Adrenal gland (tissue), 12 donors: Measurements from ENCODE around the gene ENDOU. TPM values are rescaled to one million over a fixed set of nuclear protein-coding genes. Genes with fewer than 3 reads are reported as not detected.
A peak's percentile ranks its signal among the peaks of the same experiment; 100 is the strongest.

Experiments used
- DNase-seq, 7 donors: peaks; one replicate each; pipeline ENCODE4 v3.0.0-alpha.2; 2019 to 2020
- H3K27ac ChIP-seq, 5 donors: fragments of 200-600 bp; sonication (generic) in 4 of 5; 1 replicate in 3 of 5; 2 replicates in 2 of 5; pipeline versions ENCODE4 v1.5.1 to v1.8.0; 2016 to 2020; ENCODE audit warnings: mild to moderate bottlenecking in 1 of 5
- H3K27me3 ChIP-seq: fragments of 200-600 bp; 2 replicates; pipeline ENCODE4 v1.8.0; 2021
- H3K36me3 ChIP-seq, 2 donors: fragments of 200-600 bp; replicated peaks in 1 of 2; 1 replicate in 1 of 2; 2 replicates in 1 of 2; pipeline versions ENCODE4 v1.5.1 to v1.8.0; 2018 to 2022
- H3K4me1 ChIP-seq, 2 donors: fragments of 200-600 bp; replicated peaks in 1 of 2; 1 replicate in 1 of 2; 2 replicates in 1 of 2; pipeline versions ENCODE4 v1.5.1 to v1.8.0; 2018 to 2021
- H3K4me3 ChIP-seq, 4 donors: fragments of 200-600 bp; sonication (generic) in 3 of 4; one replicate each; pipeline ENCODE4 v1.5.1; 2016 to 2018
- H3K9me3 ChIP-seq, 3 donors: fragments of 200-600 bp; sonication (generic) in 1 of 3; replicated peaks in 1 of 3; 1 replicate in 2 of 3; 2 replicates in 1 of 3; pipeline versions ENCODE4 v1.5.1 to v1.8.0; 2016 to 2021
- POLR2A ChIP-seq, 2 donors: fragments of 450-650 bp; IDR thresholded peaks; one replicate each; pipeline ENCODE4 v1.6.1; 2017; ENCODE audit warnings: antibody characterized with exemption in 2 of 2, mild to moderate bottlenecking in 2 of 2, moderate library complexity in 1 of 2
- WGBS, 4 donors: extraction: QIAGEN DNeasy Blood & Tissue Kit in 2 of 4; methylation state at CpG; one replicate each; pipeline versions ENCODE4 v1.1.5 to v1.1.7; 2013 to 2017; 5-methylcytosine and 5-hydroxymethylcytosine counted together
- intact Hi-C, 2 donors: fragments of 100-400 bp; cut with DNase I; formaldehyde crosslinking; loops; one replicate each; pipeline versions ENCODE4 v1.14.1 to v1.15.0; 2022 to 2023
- polyA plus RNA-seq, 3 donors: library from polyadenylated mRNA; stranded (reverse); fragments of 200-250 nt in 2 of 3; fragments of 350-450 nt in 1 of 3; fragmentation: Illumina TruSeq in 1 of 3; extraction: RNeasy Lipid Tissue Mini Kit (QIAGEN cat#74804) in 1 of 3; gene quantifications; one replicate each; pipeline ENCODE4 v1.2.3, GENCODE V29; 2013 to 2014
- total RNA-seq, 9 donors: library from RNA; depleted of rRNA in 4 of 9; stranded (reverse); fragments of >200 nt in 4 of 9; fragments of 120-200 nt in 1 of 9; fragmentation: NEBNext Ultra II Directional in 1 of 9; extraction: Animal tissue kit (Norgen Biotek cat#: 25700) in 1 of 9; gene quantifications; one replicate each; pipeline versions ENCODE4 v1.1.0 to v1.2.4, GENCODE V29; 2013 to 2023
- TF ChIP-seq, protein P1 (sequence below), 6 experiments: fragments of 450-650 bp in 4 of 6; fragments of 200-600 bp in 2 of 6; sonication (generic) in 1 of 6; IDR thresholded peaks; 1 replicate in 5 of 6; 2 replicates in 1 of 6; pipeline versions ENCODE4 v1.5.1 to v1.8.0; 2016 to 2021; ENCODE audit warnings: antibody characterized with exemption in 6 of 6, mild to moderate bottlenecking in 2 of 6, moderate library complexity in 1 of 6
- donor health status: healthy with polysubstance abuse.
- donor health status: Bipolar disorder and iron deficiency.
- donor health status: DM: yes; HTN: yes; CAD: no.
- donor health status: DM: no; HTN: no; CAD: no.
- donor health status: DM: no; HTN: no; CAD: no.
- donor health status: DM: yes; HTN: yes; CAD: no.

ENDOU gene
- total and polyA plus RNA-seq, 12 donors = 0.11 to 2.6 (median 0.19) TPM; not detected in 3

DNA sequence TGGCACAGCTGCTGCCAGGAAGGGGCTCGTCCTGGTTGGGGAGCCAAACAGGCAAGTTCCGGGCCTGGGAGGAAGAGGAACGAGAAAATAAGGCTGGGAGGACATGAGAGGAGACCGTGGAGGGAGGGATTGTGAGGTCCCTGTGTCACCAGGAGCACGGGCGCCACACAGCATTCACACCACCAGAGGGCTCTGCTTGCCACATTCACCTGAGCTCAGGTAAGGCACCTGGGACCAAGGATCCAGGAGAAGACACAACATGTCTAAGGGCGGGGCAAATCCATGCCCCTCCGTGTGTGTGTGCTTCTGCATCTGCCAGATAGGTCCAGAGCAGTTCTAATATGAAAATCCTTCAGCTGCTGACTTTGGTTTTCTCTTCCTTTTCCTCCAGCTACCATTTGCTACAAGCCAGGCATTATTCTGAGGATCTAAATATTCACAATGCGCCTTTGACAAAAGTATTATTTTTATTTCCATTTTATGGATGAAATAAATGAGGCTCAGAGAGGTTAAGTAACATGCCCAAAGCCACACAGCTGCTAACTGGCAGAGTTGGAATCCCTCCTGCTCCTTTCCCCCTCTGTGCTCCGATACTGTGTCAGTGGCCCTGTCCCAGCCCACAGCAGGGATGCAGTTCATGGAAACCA, 18.8 kb upstream of the ENDOU start:
- Histone ChIP-seq H3K4me3 (no peak overlapping the region), H3K9me3 (no peaks in the 10 kb centered on the region), H3K27ac (no peak overlapping the region), H3K36me3 (no peaks in the 10 kb centered on the region), H3K4me1 (peaks cover 0 to 13% of the 10 kb centered on the region in 2 donors), H3K27me3 (no peaks in the 10 kb centered on the region)
- DNase-seq = peak in 3 of 7 donors; percentile 30 to 54 (median 41)
- intact Hi-C loops = loop anchor here in 1 of 2 donors (5.0 to 10.0 kb wide), 2 partner anchors 33 to 201 kb away; no protein-coding TSS in a partner anchor
- WGBS, 4 donors = 43 to 58% (median 47%) methylated on average over 10 of the region's 10 CpGs
- no peak for TF ChIP-seq POLR2A (IDR thresholded peaks at IDR 0.05)
- TF ChIP-seq, protein P1, sequence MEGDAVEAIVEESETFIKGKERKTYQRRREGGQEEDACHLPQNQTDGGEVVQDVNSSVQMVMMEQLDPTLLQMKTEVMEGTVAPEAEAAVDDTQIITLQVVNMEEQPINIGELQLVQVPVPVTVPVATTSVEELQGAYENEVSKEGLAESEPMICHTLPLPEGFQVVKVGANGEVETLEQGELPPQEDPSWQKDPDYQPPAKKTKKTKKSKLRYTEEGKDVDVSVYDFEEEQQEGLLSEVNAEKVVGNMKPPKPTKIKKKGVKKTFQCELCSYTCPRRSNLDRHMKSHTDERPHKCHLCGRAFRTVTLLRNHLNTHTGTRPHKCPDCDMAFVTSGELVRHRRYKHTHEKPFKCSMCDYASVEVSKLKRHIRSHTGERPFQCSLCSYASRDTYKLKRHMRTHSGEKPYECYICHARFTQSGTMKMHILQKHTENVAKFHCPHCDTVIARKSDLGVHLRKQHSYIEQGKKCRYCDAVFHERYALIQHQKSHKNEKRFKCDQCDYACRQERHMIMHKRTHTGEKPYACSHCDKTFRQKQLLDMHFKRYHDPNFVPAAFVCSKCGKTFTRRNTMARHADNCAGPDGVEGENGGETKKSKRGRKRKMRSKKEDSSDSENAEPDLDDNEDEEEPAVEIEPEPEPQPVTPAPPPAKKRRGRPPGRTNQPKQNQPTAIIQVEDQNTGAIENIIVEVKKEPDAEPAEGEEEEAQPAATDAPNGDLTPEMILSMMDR (IDR thresholded peaks at IDR 0.05) = peak; percentile 19 to 55 (median 44)

DNA sequence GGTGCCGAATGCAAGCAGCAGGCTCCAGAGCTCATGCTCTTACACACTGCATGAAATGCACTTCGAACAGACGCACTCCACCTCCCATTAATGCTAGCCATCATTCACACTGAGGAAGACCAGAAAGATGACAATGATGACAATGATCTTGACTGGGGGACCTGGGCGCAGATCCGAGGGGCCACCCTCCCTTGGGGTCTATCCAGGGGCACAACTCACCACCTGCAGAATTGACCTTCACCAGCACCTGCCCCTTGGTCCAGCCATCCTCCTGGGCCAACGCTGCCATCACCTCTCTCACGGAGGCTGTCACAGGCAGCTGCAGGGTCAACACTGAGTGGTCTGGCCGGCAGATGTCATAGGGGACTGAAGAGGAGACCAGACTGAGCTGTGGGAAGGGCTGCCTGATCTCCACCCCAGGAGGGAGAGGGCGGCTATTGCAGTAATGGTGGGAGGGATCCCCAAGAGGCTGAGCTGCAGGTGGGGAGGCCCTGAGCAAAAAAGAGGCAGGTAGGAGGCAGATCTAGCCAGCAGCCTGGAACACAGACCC, 18.1 kb upstream of the ENDOU start:
- no peak overlapping the region for H3K4me3 ChIP-seq
- TF ChIP-seq, protein P1 (IDR thresholded peaks at IDR 0.05) = no peak
- no peak for TF ChIP-seq POLR2A (IDR thresholded peaks at IDR 0.05)
- H3K9me3 ChIP-seq = no peaks in the 10 kb centered on the region
- no peaks in the 10 kb centered on the region for H3K27me3 ChIP-seq
- intact Hi-C loops = loop anchor here in 1 of 2 donors (2.0 to 10.0 kb wide), 3 partner anchors 34 to 201 kb away; no protein-coding TSS in a partner anchor
- H3K27ac ChIP-seq = no peak overlapping the region
- DNase-seq = no peak
- H3K36me3 ChIP-seq = no peaks in the 10 kb centered on the region
- 76 to 88% (median 81%) methylated on average over 6 to 9 of the region's 9 CpGs for whole genome bisulfite sequencing, 4 donors
- peaks cover 0 to 14% of the 10 kb centered on the region in 2 donors for H3K4me1 ChIP-seq

DNA sequence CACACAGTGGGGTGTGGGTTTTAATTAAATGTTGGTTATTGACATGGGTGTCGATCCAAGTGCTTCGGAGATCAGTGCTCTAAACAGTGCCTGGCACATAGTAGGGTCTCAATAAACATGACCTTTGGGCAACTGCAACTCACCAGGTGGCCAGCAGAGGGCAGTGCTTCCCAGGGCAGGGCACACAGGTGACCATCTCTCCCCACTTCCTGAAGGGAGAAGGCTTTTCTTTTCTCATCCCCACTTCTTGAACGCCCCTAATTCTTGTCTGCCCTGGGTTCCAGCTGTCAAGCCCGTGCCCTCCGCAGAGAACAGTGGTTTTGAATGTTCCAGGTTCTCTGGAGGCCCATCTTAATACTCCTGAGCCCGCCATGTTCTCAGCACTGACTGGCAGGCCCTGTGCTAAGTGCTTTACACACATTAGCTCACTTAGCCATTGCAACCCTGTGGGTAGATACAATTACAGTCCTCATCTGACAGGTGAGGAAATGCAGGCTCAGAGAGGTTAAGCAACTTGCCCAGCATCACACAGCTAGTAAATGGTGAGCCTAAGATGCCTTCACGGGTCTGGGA, 17.0 kb upstream of the ENDOU start:
- intact Hi-C loops = loop anchor here in 1 of 2 donors (2.0 to 10.0 kb wide), 3 partner anchors 35 to 202 kb away; no protein-coding TSS in a partner anchor
- TF ChIP-seq, protein P1 (IDR thresholded peaks at IDR 0.05) = peak; percentile 91 to 98 (median 94)
- no peak for TF ChIP-seq POLR2A (IDR thresholded peaks at IDR 0.05)
- Histone ChIP-seq H3K9me3 (no peaks in the 10 kb centered on the region), H3K27ac (no peak overlapping the region), H3K4me3 (no peak overlapping the region), H3K27me3 (no peaks in the 10 kb centered on the region), H3K4me1 (peaks cover 8 to 24% of the 10 kb centered on the region in 2 donors), H3K36me3 (no peaks in the 10 kb centered on the region)
- peak in 6 of 7 donors; percentile 50 to 78 (median 61) for DNase-seq
- WGBS, 4 donors = 66 to 78% (median 68%) methylated on average over 7 of the region's 7 CpGs

DNA sequence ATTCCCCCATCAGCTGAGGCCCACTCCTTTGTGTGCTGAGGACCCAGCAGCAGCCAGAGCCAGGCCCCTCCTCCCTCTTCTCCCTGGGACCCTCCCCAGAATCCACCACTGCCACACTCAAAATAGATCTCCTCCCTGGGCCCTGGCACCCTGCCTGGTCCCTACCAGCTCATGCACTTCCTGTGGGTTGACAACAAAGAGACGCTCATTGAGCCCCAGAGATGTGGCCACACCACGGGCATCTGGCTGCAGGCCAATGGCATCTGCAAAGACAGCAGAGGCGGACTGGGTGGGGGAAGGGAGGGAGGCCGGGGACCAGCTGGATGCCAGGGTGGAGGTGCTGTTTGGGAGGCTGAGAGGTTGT, 16.0 kb upstream of the ENDOU start:
- Histone ChIP-seq H3K27me3 (no peaks in the 10 kb centered on the region), H3K9me3 (no peaks in the 10 kb centered on the region), H3K4me3 (no peak overlapping the region), H3K36me3 (no peaks in the 10 kb centered on the region), H3K27ac (no peak overlapping the region), H3K4me1 (peaks cover 15 to 34% of the 10 kb centered on the region in 2 donors)
- TF ChIP-seq, protein P1 (IDR thresholded peaks at IDR 0.05) = no peak
- no peak for TF ChIP-seq POLR2A (IDR thresholded peaks at IDR 0.05)
- intact Hi-C loops = loop anchor here in 1 of 2 donors (5.0 to 10.0 kb wide), 2 partner anchors 36 to 203 kb away; no protein-coding TSS in a partner anchor
- DNase-seq = peak; percentile 60 to 85 (median 75)
- WGBS, 4 donors = 15 to 41% (median 16%) methylated on average over 3 to 4 of the region's 4 CpGs
